B cell (primary cell): ENCODE results near the gene CTXN3. TPM values are rescaled to one million over a fixed set of nuclear protein-coding genes. Genes with fewer than 3 reads are reported as not detected.

ENCODE experiments used
- ATAC-seq: fragments of 200-7000 bp; cut with Tn5 transposase; one replicate; pipeline ENCODE4 v1.10.0; 2021; ENCODE audit warnings: low read depth, mild to moderate bottlenecking, moderate number of reproducible peaks, moderate library complexity
- CTCF ChIA-PET: fragments of 350-600 bp; sonication (Branson Sonifier 250); formaldehyde crosslinking; loops from one replicate; lab custom pipeline; 2021; ENCODE audit warnings: antibody characterized with exemption, inconsistent platforms; lab: Charles Lee
- POLR2A ChIA-PET: fragments of 350-600 bp; sonication (Branson Sonifier 250); formaldehyde crosslinking; loops from one replicate; lab custom pipeline; 2021; ENCODE audit warnings: antibody characterized with exemption; lab: Charles Lee
- DNase-seq: peaks from one replicate; pipeline ENCODE4 v3.0.0; 2013
- H2AFZ ChIP-seq: 2 replicates; pipeline ENCODE4 v1.6.1; 2012; ENCODE audit warnings: mild to moderate bottlenecking, low read depth, low read length; ENCODE audit not compliant: insufficient read depth, poor library complexity, severe bottlenecking
- H3K27ac ChIP-seq, 2 donors: 1 replicate in 1 of 2; 2 replicates in 1 of 2; pipeline ENCODE4 v1.5.1; 2012 to 2013; ENCODE audit warnings: low read length in 2 of 2, mild to moderate bottlenecking in 2 of 2, moderate library complexity in 1 of 2
- H3K27me3 ChIP-seq, 4 experiments: fragments of 200-600 bp in 1 of 4; sonication (generic) in 1 of 4; replicated peaks in 1 of 4; 1 replicate in 2 of 4; 2 replicates in 2 of 4; pipeline versions ENCODE4 v1.6.1 to v1.7.0; 2013 to 2016; ENCODE audit warnings: low read length in 3 of 4, mild to moderate bottlenecking in 2 of 4, mixed read lengths in 1 of 4, moderate library complexity in 1 of 4; ENCODE audit not compliant: insufficient read depth in 4 of 4, control insufficient read depth in 3 of 4; ENCODE audit errors: control extremely low read depth in 1 of 4
- H3K36me3 ChIP-seq, 2 experiments: replicated peaks in 1 of 2; 1 replicate in 1 of 2; 2 replicates in 1 of 2; pipeline versions ENCODE4 v1.6.1 to v1.7.1; 2013; ENCODE audit warnings: low read length in 1 of 2; ENCODE audit not compliant: insufficient read depth in 2 of 2, control insufficient read depth in 1 of 2; ENCODE audit errors: control extremely low read depth in 1 of 2, extremely low read depth in 1 of 2
- H3K4me1 ChIP-seq, 2 donors: fragments of 200-600 bp in 1 of 2; sonication (generic) in 1 of 2; 1 replicate in 1 of 2; 2 replicates in 1 of 2; pipeline versions ENCODE4 v1.5.1 to v1.6.1; 2013 to 2017; ENCODE audit warnings: low read length in 2 of 2; ENCODE audit not compliant: control insufficient read depth in 2 of 2, insufficient read depth in 2 of 2
- H3K4me2 ChIP-seq: replicated peaks from 2 replicates; pipeline ENCODE3; 2012; ENCODE audit warnings: mild to moderate bottlenecking, low read depth, low read length; ENCODE audit not compliant: poor library complexity, severe bottlenecking
- H3K4me3 ChIP-seq, 5 experiments: fragments of 200-600 bp in 1 of 5; sonication (generic) in 1 of 5; 1 replicate in 3 of 5; 2 replicates in 2 of 5; pipeline versions ENCODE4 v1.5.1 to v1.7.0; 2011 to 2016; ENCODE audit warnings: low read length in 4 of 5, mild to moderate bottlenecking in 4 of 5, low read depth in 2 of 5, control low read depth in 1 of 5, moderate library complexity in 1 of 5; ENCODE audit not compliant: insufficient read depth in 1 of 5; ENCODE audit errors: control extremely low read depth in 1 of 5, extremely low read depth in 1 of 5
- H3K79me2 ChIP-seq: fragments of 200-600 bp; sonication (generic); one replicate; pipeline ENCODE4 v1.6.0; 2016; ENCODE audit warnings: low read length; ENCODE audit not compliant: control insufficient read depth, insufficient read depth
- H3K9ac ChIP-seq: fragments of 200-600 bp; sonication (generic); 2 replicates; pipeline ENCODE4 v1.6.1; 2017; ENCODE audit warnings: mild to moderate bottlenecking, low read length, moderate library complexity
- H3K9me3 ChIP-seq, 3 donors: one replicate each; pipeline versions ENCODE4 v1.6.1 to v1.7.1; 2013; ENCODE audit warnings: low read length in 2 of 3; ENCODE audit not compliant: control insufficient read depth in 2 of 3, insufficient read depth in 1 of 3; ENCODE audit errors: control extremely low read depth in 1 of 3
- H4K20me1 ChIP-seq: 2 replicates; pipeline ENCODE4 v1.6.0; 2012; ENCODE audit warnings: mild to moderate bottlenecking, low read length; ENCODE audit not compliant: insufficient read depth, control insufficient read depth, poor library complexity, severe bottlenecking
- H3K27ac Mint-ChIP-seq: one replicate; pipeline ENCODE4 v1.8.0; 2021; ENCODE audit warnings: mixed read lengths
- H3K27me3 Mint-ChIP-seq: one replicate; pipeline ENCODE4 v1.8.0; 2021; ENCODE audit warnings: mixed read lengths
- H3K4me1 Mint-ChIP-seq: one replicate; pipeline ENCODE4 v1.8.0; 2021; ENCODE audit warnings: mixed read lengths
- H3K4me3 Mint-ChIP-seq: one replicate; pipeline ENCODE4 v1.8.0; 2021; ENCODE audit warnings: mixed read lengths
- H3K9me3 Mint-ChIP-seq: one replicate; pipeline ENCODE4 v1.8.0; 2022; ENCODE audit warnings: mixed read lengths; ENCODE audit not compliant: insufficient read depth
- CTCF ChIP-seq: fragments of 200-600 bp; IDR thresholded peaks from one replicate; pipeline ENCODE4 v1.8.0; 2022; ENCODE audit warnings: antibody characterized with exemption, mild to moderate bottlenecking
- EZH2 ChIP-seq: IDR thresholded peaks from 2 replicates; pipeline ENCODE4 v1.6.1; 2012; ENCODE audit warnings: borderline replicate concordance, low read depth, mild to moderate bottlenecking, moderate library complexity, low read length; ENCODE audit not compliant: insufficient read depth, poor library complexity, severe bottlenecking
- WGBS: methylation state at CpG from one replicate; pipeline ENCODE4 v1.1.5; 2013; ENCODE audit warnings: missing lambda C conversion rate; ENCODE audit not compliant: insufficient coverage; 5-methylcytosine and 5-hydroxymethylcytosine counted together
- intact Hi-C: fragments of 100-400 bp; cut with micrococcal nuclease; formaldehyde crosslinking; loops from one replicate; pipeline ENCODE4 v1.10.0; 2022
- polyA plus RNA-seq: library from polyadenylated mRNA; depleted of rRNA; stranded (reverse); fragments of >200 nt; gene quantifications from 2 replicates; pipeline ENCODE4 v1.2.3, GENCODE V29; 2012
- total RNA-seq, 2 donors: library from RNA; stranded (reverse); fragments of 120-200 nt in 1 of 2; gene quantifications; 1 replicate in 1 of 2; 2 replicates in 1 of 2; pipeline versions ENCODE4 v1.2.3 to v1.2.4, GENCODE V29; 2013 to 2022

CTXN3 gene
- total and polyA plus RNA-seq, 2 donors (not counting 1 experiment from before 2014, with no cell fraction given) = not detected

GRCh38 chr5:127609011-127609410 is 39.9 kb upstream of the CTXN3 start:
- no peaks in the 10 kb centered on the region for H3K9me3 ChIP-seq
- TF ChIP-seq EZH2 (no peak), CTCF (no peak)
- no peak overlapping the region for H3K9ac ChIP-seq
- ChIA-PET CTCF (no interaction called here), POLR2A (no interaction called here)
- H3K4me3 ChIP-seq = no peak overlapping the region
- DNase-seq (no peak), ATAC-seq (no peak)
- no peaks in the 10 kb centered on the region for H3K4me1 ChIP-seq
- intact Hi-C loops = no loop called here
- Mint-ChIP-seq H3K9me3 (no peaks in the 10 kb centered on the region), H3K27me3 (peaks cover 3% of the 10 kb centered on the region), H3K4me1 (no peaks in the 10 kb centered on the region), H3K27ac (no peak overlapping the region), H3K4me3 (no peak overlapping the region)
- no peaks in the 10 kb centered on the region for H3K79me2 ChIP-seq
- no peak overlapping the region for H3K27ac ChIP-seq
- no peaks in the 10 kb centered on the region for H4K20me1 ChIP-seq
- no peaks in the 10 kb centered on the region for H3K36me3 ChIP-seq
- H3K4me2 ChIP-seq = no peak overlapping the region
- H3K27me3 ChIP-seq = no peaks in the 10 kb centered on the region
- H2AFZ ChIP-seq = no peak overlapping the region
- WGBS = 44% methylated on average over 2 of the region's 2 CpGs

DNA sequence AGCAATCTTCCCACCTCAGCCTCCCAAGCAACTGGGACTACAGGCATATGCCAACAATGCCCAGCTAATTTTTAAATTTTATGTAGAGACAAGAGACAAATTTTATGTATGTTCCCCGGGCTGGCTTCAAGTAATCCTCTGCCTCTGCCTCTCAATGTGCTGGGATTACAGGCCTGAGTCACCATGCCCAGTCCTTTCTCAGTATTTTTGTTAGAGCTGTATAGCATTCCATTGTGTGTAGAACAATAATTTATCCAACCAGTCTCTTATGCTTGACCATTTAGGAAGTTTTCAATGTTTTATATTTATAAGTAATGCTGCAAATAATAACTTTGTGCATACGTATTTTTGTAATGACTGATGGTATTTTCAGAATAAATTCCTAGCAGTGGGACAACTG is 38.9 kb upstream of the CTXN3 start:
- no peak for DNase-seq
- Histone ChIP-seq H3K4me2 (no peak overlapping the region), H3K27ac (no peak overlapping the region), H2AFZ (no peak overlapping the region), H3K4me3 (no peak overlapping the region), H3K9me3 (no peaks in the 10 kb centered on the region), H3K27me3 (no peaks in the 10 kb centered on the region), H4K20me1 (no peaks in the 10 kb centered on the region), H3K9ac (no peak overlapping the region), H3K36me3 (no peaks in the 10 kb centered on the region), H3K79me2 (no peaks in the 10 kb centered on the region), H3K4me1 (no peaks in the 10 kb centered on the region)
- H3K4me1 Mint-ChIP-seq = no peaks in the 10 kb centered on the region
- H3K27ac Mint-ChIP-seq = no peak overlapping the region
- POLR2A ChIA-PET = no interaction called here
- TF ChIP-seq EZH2 = no peak
- no peak for TF ChIP-seq CTCF
- no peaks in the 10 kb centered on the region for H3K9me3 Mint-ChIP-seq
- CTCF ChIA-PET = no interaction called here
- H3K27me3 Mint-ChIP-seq = peaks cover 3% of the 10 kb centered on the region
- intact Hi-C loops = no loop called here
- no peak for ATAC-seq
- no CpG with 5 or more reads among the region's 2 CpGs for WGBS
- no peak overlapping the region for H3K4me3 Mint-ChIP-seq
